Mesothelial cell of epicardium (in vitro differentiated cells): ENCODE measurements around the gene ZNF48. TPM values are rescaled to one million over a fixed set of nuclear protein-coding genes. Genes with fewer than 3 reads are reported as not detected.

Experiments used
- DNase-seq, 2 experiments: peaks; one replicate each; pipeline ENCODE4 v3.0.0; 2021; ENCODE audit warnings: low spot score in 2 of 2; ENCODE audit not compliant: unreplicated experiment in 2 of 2
- H3K27ac Mint-ChIP-seq: 2 replicates; pipeline ENCODE4 v1.8.0; 2021; ENCODE audit warnings: mixed read lengths
- H3K27me3 Mint-ChIP-seq: 2 replicates; pipeline ENCODE4 v1.8.0; 2021; ENCODE audit warnings: low read depth, mixed read lengths
- H3K36me3 Mint-ChIP-seq: 2 replicates; pipeline ENCODE4 v1.8.0; 2021; ENCODE audit warnings: mixed read lengths
- H3K4me1 Mint-ChIP-seq: 2 replicates; pipeline ENCODE4 v1.8.0; 2021; ENCODE audit warnings: mixed read lengths
- H3K4me3 Mint-ChIP-seq: 2 replicates; pipeline ENCODE4 v1.8.0; 2021; ENCODE audit warnings: mild to moderate bottlenecking, moderate library complexity, mixed read lengths
- H3K9me3 Mint-ChIP-seq: 2 replicates; pipeline ENCODE4 v1.8.0; 2021; ENCODE audit warnings: mixed read lengths
- CTCF ChIP-seq: fragments of 200-600 bp; sonication (generic); IDR thresholded peaks from one replicate; pipeline ENCODE4 v1.5.0; 2021; ENCODE audit warnings: antibody characterized with exemption; ENCODE audit not compliant: unreplicated experiment
- total RNA-seq: library from RNA; stranded (reverse); gene quantifications from 3 replicates; pipeline ENCODE4 v1.2.1, GENCODE V29; 2021

Gene ZNF48
- total RNA-seq, 1 donor from 2014 or later: 24.2 TPM

GRCh38 chr16:30397056-30397455, 1.8 kb downstream of the ZNF48 start:
- H3K4me1 Mint-ChIP-seq: peaks cover 34% of the 10 kb centered on the region
- no peak for TF ChIP-seq CTCF
- H3K9me3 Mint-ChIP-seq: no peaks in the 10 kb centered on the region
- no peaks in the 10 kb centered on the region for H3K27me3 Mint-ChIP-seq
- no peak for DNase-seq
- peaks cover 4% of the 10 kb centered on the region for H3K36me3 Mint-ChIP-seq
- H3K27ac Mint-ChIP-seq: peak overlapping the region; percentile 32
- H3K4me3 Mint-ChIP-seq: peak overlapping the region; percentile 77

- Mint-ChIP-seq H3K27ac (no peak overlapping the region), H3K36me3 (peaks cover 4% of the 10 kb centered on the region), H3K4me3 (no peak overlapping the region), H3K9me3 (no peaks in the 10 kb centered on the region), H3K27me3 (no peaks in the 10 kb centered on the region), H3K4me1 (peaks cover 34% of the 10 kb centered on the region)
- no peak for DNase-seq
- no peak for TF ChIP-seq CTCF
These were observed 2.8 kb downstream of the ZNF48 start for GRCh38 chr16:30397776-30398660.

- H3K36me3 Mint-ChIP-seq: peaks cover 4% of the 10 kb centered on the region
- peak overlapping the region; percentile 99 for H3K27ac Mint-ChIP-seq
- no peaks in the 10 kb centered on the region for H3K27me3 Mint-ChIP-seq
- TF ChIP-seq CTCF: no peak
- no peak overlapping the region for H3K4me3 Mint-ChIP-seq
- H3K9me3 Mint-ChIP-seq: no peaks in the 10 kb centered on the region
- H3K4me1 Mint-ChIP-seq: peaks cover 34% of the 10 kb centered on the region
- no peak for DNase-seq
These were observed 3.6 kb downstream of the ZNF48 start for GRCh38 chr16:30398661-30399434.

GRCh38 chr16:30399435-30400186, 4.4 kb downstream of the ZNF48 start:
- peaks cover 27% of the 10 kb centered on the region for H3K4me1 Mint-ChIP-seq
- H3K4me3 Mint-ChIP-seq: peak overlapping the region; percentile 84
- DNase-seq: no peak
- no peaks in the 10 kb centered on the region for H3K27me3 Mint-ChIP-seq
- H3K36me3 Mint-ChIP-seq: peaks cover 4% of the 10 kb centered on the region
- TF ChIP-seq CTCF: no peak
- H3K9me3 Mint-ChIP-seq: no peaks in the 10 kb centered on the region
- peak overlapping the region; percentile 99 for H3K27ac Mint-ChIP-seq

- H3K27me3 Mint-ChIP-seq: no peaks in the 10 kb centered on the region
- H3K4me3 Mint-ChIP-seq: peak overlapping the region; percentile 84
- no peaks in the 10 kb centered on the region for H3K9me3 Mint-ChIP-seq
- H3K4me1 Mint-ChIP-seq: peaks cover 20% of the 10 kb centered on the region
- H3K27ac Mint-ChIP-seq: peak overlapping the region; percentile 99
- H3K36me3 Mint-ChIP-seq: peaks cover 3% of the 10 kb centered on the region
- TF ChIP-seq CTCF: no peak
- no peak for DNase-seq
These were observed 6.7 kb downstream of the ZNF48 start for GRCh38 chr16:30401768-30402425.
